Measurements from ENCODE around the gene QSOX1.

GRCh38 chr1:180211156-180211859, 56.6 kb downstream of the QSOX1 start:
- TF ChIP-seq CTCF (IDR thresholded peaks at IDR 0.05; ENCODE audit: poor library complexity) (no peak), EZH2 (IDR thresholded peaks at IDR 0.05; ENCODE audit: borderline replicate concordance) (no peak)

Data from hepatocyte (in vitro differentiated cells).